Suprapubic skin (tissue), 4 donors: Measurements from ENCODE around the gene TNIP3. TPM values are rescaled to one million over a fixed set of nuclear protein-coding genes. Genes with fewer than 3 reads are reported as not detected.
A peak's percentile ranks its signal among the peaks of the same experiment; 100 is the strongest.

Source experiments
- DNase-seq, 2 donors: peaks; one replicate each; pipeline ENCODE4 v3.0.0-alpha.2; 2019; ENCODE audit warnings: low spot score in 2 of 2
- H3K27ac ChIP-seq: fragments of 200-600 bp; sonication (generic); one replicate; pipeline ENCODE4 v1.5.1; 2019
- H3K27me3 ChIP-seq: fragments of 200-600 bp; sonication (generic); one replicate; pipeline ENCODE4 v1.5.1; 2019
- H3K36me3 ChIP-seq: fragments of 200-600 bp; sonication (generic); one replicate; pipeline ENCODE4 v1.5.1; 2019
- H3K4me1 ChIP-seq: fragments of 200-600 bp; sonication (generic); one replicate; pipeline ENCODE4 v1.5.1; 2019
- H3K4me3 ChIP-seq: fragments of 200-600 bp; sonication (generic); one replicate; pipeline ENCODE4 v1.5.1; 2019; ENCODE audit warnings: mild to moderate bottlenecking
- H3K9me3 ChIP-seq: fragments of 200-600 bp; sonication (generic); one replicate; pipeline ENCODE4 v1.5.1; 2019
- EP300 ChIP-seq: sonication (generic); formaldehyde crosslinking; IDR thresholded peaks from one replicate; pipeline ENCODE4 v1.6.1; 2017; ENCODE audit warnings: antibody characterized with exemption
- POLR2A ChIP-seq, 2 donors: fragments of 450-650 bp; IDR thresholded peaks; one replicate each; pipeline ENCODE4 v1.6.1; 2017; ENCODE audit warnings: antibody characterized with exemption in 2 of 2, mild to moderate bottlenecking in 2 of 2, moderate library complexity in 2 of 2
- POLR2AphosphoS5 ChIP-seq, 3 donors: sonication (generic); formaldehyde crosslinking; IDR thresholded peaks; one replicate each; pipeline ENCODE4 v1.6.1; 2017; ENCODE audit warnings: antibody characterized with exemption in 3 of 3
- WGBS: methylation state at CpG from one replicate; pipeline ENCODE4 v1.1.5; 2018; 5-methylcytosine and 5-hydroxymethylcytosine counted together
- total RNA-seq, 4 donors: library from RNA; depleted of rRNA; stranded (reverse); fragments of >200 nt; gene quantifications; one replicate each; pipeline ENCODE4 v1.1.0, GENCODE V29; 2016
- TF ChIP-seq, protein P1 (sequence below), 2 donors: fragments of 200-600 bp in 1 of 2; fragments of 450-650 bp in 1 of 2; sonication (generic) in 1 of 2; IDR thresholded peaks; one replicate each; pipeline ENCODE4 v1.5.1; 2016 to 2019; ENCODE audit warnings: antibody characterized with exemption in 2 of 2, mild to moderate bottlenecking in 1 of 2, moderate library complexity in 1 of 2

Gene TNIP3
- total RNA-seq, 4 donors from 2014 or later = not detected

DNA sequence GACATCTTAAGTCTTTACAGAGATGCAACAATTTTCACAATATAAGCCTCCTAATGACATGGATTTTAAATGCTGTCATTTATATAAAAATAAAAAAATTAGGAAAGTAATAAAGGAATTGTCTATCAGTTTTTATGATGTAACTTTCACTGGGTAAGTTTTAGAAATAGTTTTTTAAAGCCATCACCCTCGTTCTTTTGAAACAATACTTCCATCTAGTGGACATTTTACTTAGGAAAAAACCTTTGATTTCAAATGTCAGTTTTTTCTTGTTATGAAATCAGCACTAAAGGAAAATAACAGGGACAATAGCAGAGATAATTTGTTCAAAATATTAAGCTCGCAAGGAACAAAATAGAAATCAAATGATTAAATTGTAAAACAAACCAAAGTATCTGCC, 67.5 kb downstream of the TNIP3 start:
- Histone ChIP-seq H3K27ac (no peak overlapping the region), H3K4me3 (no peak overlapping the region), H3K27me3 (no peaks in the 10 kb centered on the region), H3K9me3 (no peaks in the 10 kb centered on the region), H3K36me3 (no peaks in the 10 kb centered on the region), H3K4me1 (no peaks in the 10 kb centered on the region)
- no peak for DNase-seq
- no peak for TF ChIP-seq POLR2A (IDR thresholded peaks at IDR 0.05)
- TF ChIP-seq, protein P1, sequence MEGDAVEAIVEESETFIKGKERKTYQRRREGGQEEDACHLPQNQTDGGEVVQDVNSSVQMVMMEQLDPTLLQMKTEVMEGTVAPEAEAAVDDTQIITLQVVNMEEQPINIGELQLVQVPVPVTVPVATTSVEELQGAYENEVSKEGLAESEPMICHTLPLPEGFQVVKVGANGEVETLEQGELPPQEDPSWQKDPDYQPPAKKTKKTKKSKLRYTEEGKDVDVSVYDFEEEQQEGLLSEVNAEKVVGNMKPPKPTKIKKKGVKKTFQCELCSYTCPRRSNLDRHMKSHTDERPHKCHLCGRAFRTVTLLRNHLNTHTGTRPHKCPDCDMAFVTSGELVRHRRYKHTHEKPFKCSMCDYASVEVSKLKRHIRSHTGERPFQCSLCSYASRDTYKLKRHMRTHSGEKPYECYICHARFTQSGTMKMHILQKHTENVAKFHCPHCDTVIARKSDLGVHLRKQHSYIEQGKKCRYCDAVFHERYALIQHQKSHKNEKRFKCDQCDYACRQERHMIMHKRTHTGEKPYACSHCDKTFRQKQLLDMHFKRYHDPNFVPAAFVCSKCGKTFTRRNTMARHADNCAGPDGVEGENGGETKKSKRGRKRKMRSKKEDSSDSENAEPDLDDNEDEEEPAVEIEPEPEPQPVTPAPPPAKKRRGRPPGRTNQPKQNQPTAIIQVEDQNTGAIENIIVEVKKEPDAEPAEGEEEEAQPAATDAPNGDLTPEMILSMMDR (IDR thresholded peaks at IDR 0.05) = peak; percentile 19 to 23
- WGBS = 19% methylated on average over 2 of the region's 2 CpGs

DNA sequence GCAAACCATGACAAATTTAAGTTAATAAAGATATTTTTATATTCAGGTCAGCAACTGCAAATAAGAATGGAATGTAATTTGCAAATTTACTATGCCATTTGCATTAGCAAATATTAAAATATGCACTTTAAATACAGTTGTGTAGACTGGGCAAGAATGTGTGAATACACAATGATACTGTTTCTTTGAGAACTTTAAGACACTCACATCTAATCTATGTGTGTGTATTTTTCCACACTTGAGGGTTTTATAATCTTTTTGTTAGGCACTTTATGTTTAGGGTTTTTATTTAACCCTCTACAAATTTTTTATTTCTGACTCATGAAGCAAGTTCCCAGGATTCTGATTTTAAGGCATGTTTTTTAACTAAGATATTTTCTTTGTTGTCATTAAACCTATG, 67.9 kb downstream of the TNIP3 start:
- Histone ChIP-seq H3K27me3 (no peaks in the 10 kb centered on the region), H3K36me3 (no peaks in the 10 kb centered on the region), H3K4me3 (no peak overlapping the region), H3K4me1 (no peaks in the 10 kb centered on the region), H3K27ac (no peak overlapping the region), H3K9me3 (no peaks in the 10 kb centered on the region)
- TF ChIP-seq POLR2A (IDR thresholded peaks at IDR 0.05) = no peak
- TF ChIP-seq EP300 = no peak
- TF ChIP-seq POLR2AphosphoS5 (IDR thresholded peaks at IDR 0.05) = no peak
- TF ChIP-seq, protein P1 (IDR thresholded peaks at IDR 0.05) = no peak
- no peak for DNase-seq

DNA sequence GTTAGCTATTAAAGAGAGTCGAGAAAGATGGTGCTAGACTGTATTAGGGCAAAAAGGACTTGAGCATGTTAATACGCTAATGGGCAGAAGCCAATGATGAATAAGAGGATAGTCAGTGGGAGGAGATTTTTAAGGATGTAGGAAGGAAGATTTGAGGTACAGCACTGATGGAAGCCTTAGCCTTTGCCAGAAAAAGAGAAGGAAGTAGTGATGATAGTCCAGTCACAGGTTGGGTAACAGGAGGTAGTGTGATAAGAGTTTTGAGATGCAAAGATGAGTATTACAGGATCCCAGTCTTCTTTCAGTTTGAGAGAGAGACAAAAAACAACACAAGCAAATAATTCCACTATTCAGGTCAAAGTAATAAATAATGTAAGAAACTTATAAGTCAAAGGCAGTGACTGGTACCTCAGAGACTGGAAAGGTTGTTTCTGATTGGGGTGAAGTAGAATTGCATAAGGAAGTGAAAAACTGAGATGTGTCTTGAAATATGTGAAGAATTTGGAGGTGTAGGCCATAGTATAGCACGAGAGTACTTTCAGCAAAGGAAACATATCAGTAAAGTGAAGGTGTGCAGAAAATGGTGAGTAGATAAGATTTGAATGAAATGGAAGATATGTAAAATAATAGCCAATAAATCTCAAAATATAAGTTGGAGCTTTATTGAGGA, 69.7 kb downstream of the TNIP3 start:
- Histone ChIP-seq H3K27me3 (no peaks in the 10 kb centered on the region), H3K9me3 (no peaks in the 10 kb centered on the region), H3K27ac (no peak overlapping the region), H3K4me1 (no peaks in the 10 kb centered on the region), H3K4me3 (no peak overlapping the region), H3K36me3 (no peaks in the 10 kb centered on the region)
- DNase-seq = no peak
- 82% methylated on average over 3 of the region's 3 CpGs for WGBS
- TF ChIP-seq POLR2A (IDR thresholded peaks at IDR 0.05) = no peak
- TF ChIP-seq, protein P1 (IDR thresholded peaks at IDR 0.05) = no peak

DNA sequence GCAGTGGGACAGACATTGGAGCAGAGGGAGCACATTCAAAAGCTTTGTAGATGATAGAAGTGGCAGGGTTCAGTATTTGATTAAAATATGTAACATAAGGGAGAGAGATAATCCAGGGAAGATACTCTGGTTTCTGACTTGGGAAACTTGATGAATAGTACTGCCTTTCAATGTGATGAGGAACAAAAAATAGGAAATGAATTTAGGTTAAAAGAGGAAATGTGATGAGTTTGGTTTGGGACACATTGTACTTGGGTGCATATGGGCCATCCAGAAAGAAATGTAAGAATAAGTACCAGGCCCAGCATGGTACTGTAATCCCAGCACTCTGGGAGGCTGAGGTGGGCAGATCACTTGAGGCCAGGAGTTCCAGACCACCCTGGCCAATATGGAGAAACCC, 70.9 kb downstream of the TNIP3 start:
- no peaks in the 10 kb centered on the region for H3K27me3 ChIP-seq
- H3K9me3 ChIP-seq = no peaks in the 10 kb centered on the region
- no peak for DNase-seq
- TF ChIP-seq EP300 (no peak), POLR2AphosphoS5 (IDR thresholded peaks at IDR 0.05) (no peak), POLR2A (IDR thresholded peaks at IDR 0.05) (no peak)
- TF ChIP-seq, protein P1 (IDR thresholded peaks at IDR 0.05) = no peak
- no peaks in the 10 kb centered on the region for H3K36me3 ChIP-seq
- no peaks in the 10 kb centered on the region for H3K4me1 ChIP-seq
- no peak overlapping the region for H3K27ac ChIP-seq
- H3K4me3 ChIP-seq = no peak overlapping the region

DNA sequence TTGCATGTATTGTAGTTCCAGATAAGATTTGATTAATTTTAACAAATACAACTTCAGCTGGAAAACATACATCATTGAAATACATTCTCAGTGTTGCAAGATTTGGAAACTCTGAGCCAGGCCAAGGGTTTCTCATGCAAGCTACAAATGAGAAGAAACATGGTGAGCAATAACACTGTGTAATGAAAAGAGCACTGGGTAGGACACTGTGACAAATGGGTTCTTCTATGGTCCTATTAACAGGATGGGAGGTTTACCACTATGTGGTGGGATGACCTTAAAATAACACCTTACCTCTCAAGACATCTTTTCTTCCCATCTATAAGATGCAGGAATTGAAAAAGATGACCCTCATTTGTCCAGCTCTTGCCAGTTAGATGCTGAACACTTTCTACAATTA, 72.2 kb downstream of the TNIP3 start:
- DNase-seq = no peak
- H3K27ac ChIP-seq = no peak overlapping the region
- no peaks in the 10 kb centered on the region for H3K36me3 ChIP-seq
- no peak for TF ChIP-seq EP300
- no peak for TF ChIP-seq POLR2AphosphoS5 (IDR thresholded peaks at IDR 0.05)
- no peak for TF ChIP-seq POLR2A (IDR thresholded peaks at IDR 0.05)
- TF ChIP-seq, protein P1 (IDR thresholded peaks at IDR 0.05) = no peak
- no peaks in the 10 kb centered on the region for H3K27me3 ChIP-seq
- no peaks in the 10 kb centered on the region for H3K4me1 ChIP-seq
- no peaks in the 10 kb centered on the region for H3K9me3 ChIP-seq
- no peak overlapping the region for H3K4me3 ChIP-seq
